ENCODE measurements around the gene TRIP13. TPM values are rescaled to one million over a fixed set of nuclear protein-coding genes. Genes with fewer than 3 reads are reported as not detected.
"Not testable (repeated sequence)": the region's sequence is repeated elsewhere in the genome, so short reads cannot be mapped to it uniquely, and the experiment has no call there.

TRIP13 gene
- polyA plus RNA-seq, 3 donors, result 13.1 to 17.4 (median 13.6) TPM

DNA sequence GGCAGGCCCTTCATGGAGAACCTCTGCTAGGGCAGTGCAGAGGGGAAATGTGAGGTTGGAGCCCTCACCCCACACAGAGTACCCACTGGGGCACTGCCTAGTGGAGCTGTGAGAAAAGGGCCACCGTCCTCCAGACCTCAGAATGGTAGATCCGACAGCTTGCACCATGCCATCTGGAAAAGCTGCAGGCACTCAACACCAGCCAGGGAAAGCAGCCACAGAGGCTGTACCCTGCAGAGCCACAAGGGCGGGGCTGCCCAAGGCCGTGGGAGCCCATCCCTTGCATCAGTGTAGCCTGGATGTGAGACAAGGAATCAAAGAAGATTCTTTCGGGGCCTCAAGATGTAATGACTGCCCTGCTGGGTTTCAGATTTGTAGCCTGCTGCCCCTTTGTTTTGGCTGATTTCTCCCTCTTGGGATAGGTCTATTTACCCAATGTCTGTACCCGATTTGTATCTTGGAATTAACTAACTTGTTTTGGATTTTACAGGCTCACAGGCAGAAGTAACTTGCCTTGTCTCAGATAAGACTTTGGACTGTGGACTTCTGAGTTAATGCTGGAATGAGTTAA lies 25.3 kb upstream of the TRIP13 start:
- no peak for DNase-seq

- DNase-seq, result no peak
Observed at GRCh38 chr5:868428-869135, 24.1 kb upstream of the TRIP13 start.

DNA sequence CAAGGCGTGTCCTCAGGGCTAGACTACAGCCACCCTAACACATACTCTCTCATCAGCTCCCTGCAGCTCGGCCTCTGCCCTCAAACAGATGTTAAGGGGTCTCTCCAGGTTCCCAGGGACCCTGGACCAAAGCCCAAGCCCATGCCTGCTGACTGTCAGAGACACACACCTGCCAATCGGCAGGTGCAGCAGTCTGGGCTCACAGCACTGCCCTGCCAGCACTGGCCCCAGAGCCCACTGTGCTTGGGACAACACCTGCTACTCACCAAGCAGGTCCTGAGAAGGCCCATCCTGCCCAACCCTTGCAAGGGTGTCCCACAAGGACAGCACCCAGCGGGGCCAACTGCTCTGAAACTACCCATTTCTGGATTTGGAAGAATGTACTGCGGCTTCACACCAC lies 21.7 kb upstream of the TRIP13 start:
- no peak for DNase-seq

GRCh38 chr5:871596-872298 lies 20.9 kb upstream of the TRIP13 start:
- no peak for DNase-seq

- DNase-seq, result no peak
Observed at GRCh38 chr5:872301-872700, 20.4 kb upstream of the TRIP13 start.

DNA sequence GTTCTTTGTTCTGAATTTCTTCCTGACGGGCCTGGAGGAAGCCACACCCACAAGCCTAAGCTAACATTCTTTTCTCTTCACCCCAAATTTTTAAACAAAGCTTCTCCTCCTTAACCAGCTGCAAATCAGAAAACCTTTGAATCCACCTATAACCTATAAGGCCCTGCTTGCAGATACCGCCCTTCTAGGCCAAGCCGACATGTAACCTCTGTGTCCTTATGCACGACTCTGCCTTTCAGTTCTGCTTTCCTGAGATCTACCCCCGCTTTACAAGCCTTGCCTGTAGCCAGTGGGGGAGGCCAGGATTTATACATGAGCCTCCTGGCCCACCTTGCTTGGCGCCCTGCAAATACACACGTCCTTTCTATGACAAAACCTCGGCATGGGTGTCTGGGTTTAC lies 19.4 kb upstream of the TRIP13 start:
- DNase-seq, result no peak

DNA sequence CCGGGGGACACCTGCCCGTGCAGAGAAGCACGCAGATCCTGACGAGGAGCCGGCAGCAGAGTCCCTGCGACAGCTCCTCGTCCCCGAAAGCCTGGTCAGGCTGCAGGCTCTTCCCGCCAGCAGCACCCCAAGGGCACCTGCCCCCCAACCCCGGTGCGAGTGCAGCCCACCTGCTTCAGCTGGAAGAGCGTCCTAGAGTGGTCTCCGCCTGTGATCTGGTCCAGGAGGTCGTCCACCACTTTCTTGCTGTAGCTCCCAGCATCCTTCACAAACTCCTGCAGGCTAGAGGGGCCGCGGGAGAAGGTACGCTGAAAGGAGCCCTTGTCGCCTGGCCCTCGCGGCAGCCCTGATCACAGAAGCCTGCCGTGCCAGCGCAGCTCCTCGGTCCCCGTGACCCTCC lies 16.8 kb upstream of the TRIP13 start:
- no peak for DNase-seq

DNA sequence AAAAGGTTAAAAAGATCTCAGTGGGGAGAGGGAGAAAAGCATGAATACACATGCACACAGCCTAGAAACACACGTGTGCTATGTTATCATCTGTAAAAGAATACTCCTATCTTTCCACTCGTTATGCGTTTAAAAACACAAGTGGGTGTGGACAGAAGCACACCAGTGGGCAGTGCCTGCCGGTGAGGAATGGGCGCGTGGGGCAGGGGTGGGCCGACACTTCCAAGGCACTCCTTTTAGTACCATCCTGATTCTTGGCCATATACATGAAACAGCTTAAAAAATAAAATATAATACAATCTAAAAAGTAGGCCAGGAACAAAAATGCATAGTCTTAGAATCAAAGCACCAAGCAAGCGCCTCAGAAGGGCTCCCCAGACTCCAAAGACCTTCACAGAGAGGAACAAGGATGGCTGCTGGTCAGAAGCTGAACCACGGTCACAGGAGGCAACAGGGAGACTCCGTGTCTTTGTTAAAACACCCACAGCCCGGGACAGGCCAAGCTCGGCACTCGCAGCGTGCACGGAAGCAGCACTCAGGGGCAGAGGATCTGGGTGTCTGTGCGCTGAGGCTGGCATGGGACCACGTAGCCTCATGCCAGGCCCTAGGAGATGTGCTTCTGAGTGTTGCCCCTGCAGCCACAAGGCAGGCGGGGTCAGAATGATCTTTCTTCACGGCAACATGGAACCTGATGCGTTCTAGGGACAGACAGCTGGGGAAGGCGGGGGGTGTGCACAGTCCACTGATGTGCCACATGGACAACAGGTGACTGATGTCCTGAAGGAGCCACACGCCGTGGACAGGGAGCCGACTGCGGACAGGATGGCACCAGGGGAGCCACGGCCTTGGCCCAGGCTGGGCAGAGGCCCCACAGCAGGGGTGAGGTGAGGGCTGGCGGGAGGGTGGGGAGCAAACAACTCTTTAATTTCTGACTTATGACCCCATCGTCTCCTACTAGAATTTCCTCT lies 16.0 kb upstream of the TRIP13 start:
- DNase-seq, result no peak

- DNase-seq, result no peak
Observed at GRCh38 chr5:878125-878524, 14.6 kb upstream of the TRIP13 start.

- not testable (repeated sequence) for DNase-seq
Observed at GRCh38 chr5:878677-879076, 14.0 kb upstream of the TRIP13 start.

GRCh38 chr5:880816-881550 lies 11.7 kb upstream of the TRIP13 start:
- DNase-seq, result no peak

DNA sequence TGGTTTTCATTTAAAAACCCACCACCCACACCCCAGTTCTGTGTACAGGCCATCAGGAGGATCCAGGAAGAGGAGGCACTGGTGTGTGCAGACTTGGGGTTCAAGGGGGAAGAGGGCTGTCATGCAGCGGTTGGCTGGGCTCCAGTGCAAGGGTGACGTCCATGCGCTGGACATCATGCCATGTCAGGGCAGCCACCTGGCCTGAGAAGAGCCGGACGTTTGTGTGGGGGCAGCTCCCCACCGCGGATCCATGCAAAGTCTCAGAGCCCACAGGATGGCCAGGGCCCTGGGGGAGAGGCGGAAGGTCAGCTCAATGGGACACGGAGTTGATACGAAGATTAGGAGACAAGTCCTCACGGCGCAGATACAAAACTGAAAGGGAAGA lies 11.1 kb upstream of the TRIP13 start:
- no peak for DNase-seq

DNA sequence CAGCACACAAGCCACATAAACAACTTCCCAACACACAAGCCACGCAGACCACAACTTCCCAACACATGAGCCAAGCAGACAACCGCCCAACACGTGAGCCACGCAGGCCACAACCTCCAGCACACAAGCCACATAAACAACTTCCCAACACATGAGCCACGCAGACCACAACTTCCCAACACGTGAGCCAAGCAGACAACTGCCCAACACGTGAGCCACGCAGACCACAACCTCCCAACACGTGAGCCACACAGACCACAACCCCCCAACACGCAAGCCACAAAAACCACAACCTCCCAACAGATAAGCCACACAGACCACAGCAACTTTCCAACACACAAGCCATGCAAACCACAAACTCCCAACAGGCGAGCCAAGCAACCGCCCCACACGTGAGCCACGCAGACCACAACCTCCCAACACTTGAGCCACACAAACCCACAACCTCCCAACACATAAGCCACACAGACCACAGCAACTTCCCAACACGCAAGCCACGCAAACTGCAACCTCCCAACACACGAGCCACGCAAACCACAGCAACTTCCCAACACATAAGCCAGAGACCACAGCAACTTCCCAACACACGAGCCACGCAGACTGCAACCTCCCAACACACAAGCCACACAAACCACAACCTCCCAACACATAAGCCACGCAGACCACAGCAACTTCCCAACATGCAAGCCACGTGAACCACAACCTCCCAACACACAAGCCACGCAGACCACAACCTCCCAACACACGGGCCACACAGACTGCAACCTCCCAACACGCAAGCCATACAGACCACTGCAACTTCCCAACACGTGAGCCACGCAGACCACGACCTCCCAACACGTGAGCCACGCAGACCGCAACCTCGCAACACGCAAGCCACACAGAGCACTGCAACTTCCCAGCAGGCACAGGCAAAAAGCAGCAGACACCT lies 10.2 kb upstream of the TRIP13 start:
- DNase-seq, result no peak

DNA sequence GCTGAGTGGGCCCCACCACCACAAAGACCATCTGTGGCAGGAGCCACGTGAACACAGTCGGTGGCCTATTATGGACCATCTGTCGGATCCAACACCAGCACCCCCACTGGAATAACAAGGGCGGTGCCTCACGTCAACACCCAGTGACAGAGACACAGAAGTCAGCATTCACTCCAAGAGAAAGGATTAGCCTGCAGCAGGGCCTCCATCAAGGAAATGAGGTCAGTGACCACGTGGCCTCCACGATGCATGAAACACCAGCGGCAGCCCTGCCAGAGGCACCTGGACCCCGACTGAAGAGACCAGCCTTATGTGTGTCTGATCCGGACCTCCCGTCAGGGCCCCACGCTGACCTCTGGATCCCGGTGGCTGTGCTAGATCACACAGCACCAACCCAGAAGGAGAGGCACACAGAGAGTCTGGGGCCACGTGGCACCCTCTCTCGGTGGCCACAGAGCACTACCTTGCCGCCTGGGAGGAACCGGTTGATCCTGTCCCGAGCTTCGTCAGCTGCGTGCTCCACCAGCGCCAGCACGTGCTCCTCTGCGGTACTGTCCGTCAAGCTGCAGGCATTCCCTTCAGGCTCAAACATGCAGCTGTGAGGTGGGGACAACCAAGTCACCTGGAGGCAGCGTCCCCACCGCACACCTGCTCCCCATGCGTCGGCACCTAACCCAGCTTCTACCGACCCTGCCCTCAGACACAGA lies 9.1 kb upstream of the TRIP13 start:
- no peak for DNase-seq

GRCh38 chr5:884345-885126 lies 8.1 kb upstream of the TRIP13 start:
- DNase-seq, result no peak

DNA sequence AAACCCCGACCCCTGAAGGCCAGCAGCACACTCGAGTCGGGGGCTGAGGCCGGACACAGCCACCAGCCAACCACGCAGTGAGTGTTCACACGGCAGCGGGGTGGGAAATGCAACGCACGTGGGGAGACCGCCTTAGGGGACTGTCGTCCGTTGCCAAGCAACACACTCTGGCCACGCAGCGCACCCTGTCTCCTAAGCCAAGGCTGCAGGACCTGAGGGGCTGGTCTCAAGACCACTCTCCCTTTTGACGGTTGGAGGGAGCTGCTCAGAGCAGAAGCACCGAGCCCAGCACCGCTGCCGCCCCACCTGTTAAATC lies 7.6 kb upstream of the TRIP13 start:
- DNase-seq, result no peak

DNA sequence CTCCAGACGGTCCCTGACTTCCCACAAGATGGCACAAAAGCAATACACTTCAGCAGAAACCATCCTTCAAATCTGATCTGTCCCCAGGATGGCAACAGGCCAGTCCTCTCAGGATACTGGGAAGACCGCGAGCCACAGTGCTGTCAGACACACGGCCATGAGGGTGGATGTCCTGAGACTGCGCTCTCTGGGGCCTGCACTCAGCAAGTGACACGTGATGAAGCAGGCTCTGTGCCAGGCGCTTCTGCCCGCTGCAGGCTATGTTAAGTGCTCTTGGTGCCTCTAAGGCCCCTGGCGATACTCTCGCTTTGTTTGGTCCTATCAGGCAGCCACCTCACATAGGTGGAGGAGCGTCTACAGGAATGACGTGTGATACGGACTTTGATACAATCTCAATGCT lies 7.2 kb upstream of the TRIP13 start:
- no peak for DNase-seq

GRCh38 chr5:886036-886435 lies 6.6 kb upstream of the TRIP13 start:
- no peak for DNase-seq

DNA sequence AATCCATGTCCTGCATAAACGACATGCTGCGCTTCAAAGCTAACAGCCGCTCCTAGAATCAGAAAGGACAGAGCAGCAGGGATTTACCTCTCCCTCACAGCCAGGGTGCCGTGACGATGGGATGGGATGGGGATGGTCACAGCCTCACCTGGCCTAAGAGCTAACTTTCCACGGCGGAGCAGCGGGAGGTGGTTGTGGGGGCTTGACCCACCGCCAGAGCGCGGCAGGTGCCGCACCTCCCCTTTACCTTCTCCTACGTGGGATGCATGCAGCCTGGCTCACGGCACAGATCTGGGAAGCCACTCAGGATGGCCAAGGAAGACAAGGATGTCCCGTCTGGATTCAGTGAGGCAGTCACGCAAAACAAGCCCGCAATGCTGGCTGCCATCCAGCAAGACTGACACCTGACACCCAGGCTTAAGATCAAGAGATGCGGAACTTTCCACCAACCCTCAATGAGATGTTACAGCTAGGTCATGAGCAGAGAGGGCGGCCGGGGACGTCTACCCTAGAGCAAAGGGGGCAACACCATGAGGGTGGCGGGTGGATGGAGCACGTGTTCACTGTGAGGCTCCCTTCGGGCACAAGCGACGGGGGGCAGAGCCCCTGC lies 5.9 kb upstream of the TRIP13 start:
- no peak for DNase-seq
